ENCODE data around the gene PTPA.
"Not testable (repeated sequence)": the region's sequence is repeated elsewhere in the genome, so short reads cannot be mapped to it uniquely, and the experiment has no call there.

Gene PTPA

DNA sequence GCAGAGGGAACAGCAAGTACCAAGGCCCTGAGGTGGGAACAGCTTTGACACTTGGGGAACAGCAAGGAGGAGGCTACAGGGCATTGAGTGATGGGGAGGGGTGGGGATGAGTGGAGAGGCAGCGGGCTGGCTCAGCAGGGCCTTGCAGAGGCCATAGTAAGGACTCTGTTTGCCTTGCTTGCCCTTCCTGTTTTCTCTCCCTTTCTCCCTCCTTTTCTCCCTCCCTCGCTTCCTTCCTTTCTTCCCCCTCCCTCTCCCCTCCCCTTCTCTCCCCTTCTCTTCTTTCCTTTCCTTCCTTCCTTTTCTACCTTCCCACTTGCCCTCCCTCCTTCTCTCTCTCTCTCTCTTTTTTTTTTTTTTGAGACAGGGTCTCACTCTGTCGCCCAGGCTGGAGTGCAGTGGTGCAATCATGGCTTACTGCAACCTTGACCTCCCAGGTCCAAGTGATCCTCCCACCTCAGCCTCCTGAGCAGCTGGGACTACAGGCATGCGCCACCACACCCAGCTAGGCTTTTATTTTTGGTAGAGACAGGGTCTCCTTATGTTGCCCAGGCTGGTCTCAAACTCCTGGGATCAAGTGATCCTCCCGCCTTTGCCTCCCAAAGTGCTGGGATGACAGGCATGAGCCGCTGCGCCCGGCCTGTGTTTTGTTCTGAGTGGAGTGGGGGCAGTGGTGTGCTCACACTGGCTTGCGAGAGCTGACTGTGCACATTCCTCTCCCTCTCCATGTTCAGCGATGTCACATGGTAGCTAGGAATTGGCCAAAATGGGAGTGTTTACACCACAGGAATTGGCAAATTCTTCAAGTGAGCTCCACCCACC is 49.7 kb downstream of the PTPA start:
- DNase-seq (ENCODE audit: low read depth), result no peak

DNA sequence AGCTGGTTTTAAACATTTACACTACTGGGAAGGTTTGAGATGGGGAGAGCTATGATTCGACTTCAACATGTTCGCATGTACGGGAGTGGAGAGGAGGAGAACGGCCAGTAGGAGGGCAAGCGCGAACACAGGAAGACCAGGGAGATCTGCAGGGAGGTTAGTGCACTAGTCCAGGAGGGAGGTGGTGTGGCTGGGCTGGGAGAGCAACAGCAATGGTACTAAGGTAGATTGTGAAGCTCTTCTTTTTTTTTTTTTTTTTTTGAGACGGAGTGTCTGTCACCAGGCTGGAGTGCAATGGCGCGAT is 50.3 kb downstream of the PTPA start:
- no peak for DNase-seq (ENCODE audit: low read depth)

DNA sequence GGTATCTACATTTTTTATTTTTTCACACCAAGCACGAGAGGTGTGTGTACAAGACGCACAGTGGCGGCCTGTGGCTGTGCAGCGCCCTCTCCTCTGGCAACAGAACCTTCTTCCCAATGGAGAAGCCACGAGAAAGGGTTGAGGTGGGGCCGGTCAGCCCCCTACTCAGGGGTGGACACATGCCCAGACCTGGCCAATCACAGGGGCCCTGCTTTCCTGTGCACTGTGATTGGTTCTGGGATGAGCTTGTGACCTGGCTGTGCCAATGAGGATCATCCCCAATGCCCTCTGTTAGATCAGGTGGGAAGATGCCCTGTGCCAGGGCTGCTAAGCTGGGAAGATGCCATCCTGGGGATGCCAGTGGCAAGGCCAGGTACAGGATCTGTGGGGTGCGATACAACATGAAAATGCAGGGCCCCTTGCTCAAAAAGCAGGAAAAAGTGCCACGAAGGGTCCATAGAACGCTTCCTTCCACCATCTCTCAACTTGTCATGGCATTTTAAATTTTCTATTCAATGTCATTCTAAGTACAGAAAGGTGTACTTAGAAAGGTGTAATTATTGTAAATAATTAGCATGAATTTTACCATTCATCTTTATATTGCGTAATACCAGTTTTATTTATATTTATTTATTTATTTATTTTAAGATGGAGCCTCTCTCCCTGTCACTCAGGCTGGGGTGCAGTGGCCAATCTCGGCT is 51.4 kb downstream of the PTPA start:
- DNase-seq (ENCODE audit: low read depth), result no peak

DNA sequence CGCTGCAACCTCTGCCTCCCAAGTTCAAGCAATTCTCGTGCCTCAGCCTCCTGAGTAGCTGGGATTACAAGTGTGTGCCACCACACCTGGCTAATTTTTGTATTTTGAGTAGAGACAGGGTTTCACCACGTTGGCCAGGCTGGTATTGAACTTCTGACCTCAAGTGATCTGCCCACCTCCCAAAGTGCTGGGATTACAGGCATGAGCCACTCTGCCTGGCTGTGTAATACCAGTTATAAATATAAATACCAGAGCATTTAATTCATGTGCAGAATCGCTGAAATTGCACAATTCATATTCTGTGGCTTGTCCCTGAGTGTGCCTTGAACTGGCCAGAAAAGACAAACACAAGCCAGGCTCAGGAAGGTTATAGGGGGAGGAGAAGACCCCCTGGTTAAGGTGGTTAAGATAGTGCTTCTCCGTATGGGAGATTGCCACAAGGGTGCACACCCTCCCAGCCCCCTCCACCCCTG is 52.0 kb downstream of the PTPA start:
- not testable (repeated sequence) for DNase-seq (ENCODE audit: low read depth)

DNA sequence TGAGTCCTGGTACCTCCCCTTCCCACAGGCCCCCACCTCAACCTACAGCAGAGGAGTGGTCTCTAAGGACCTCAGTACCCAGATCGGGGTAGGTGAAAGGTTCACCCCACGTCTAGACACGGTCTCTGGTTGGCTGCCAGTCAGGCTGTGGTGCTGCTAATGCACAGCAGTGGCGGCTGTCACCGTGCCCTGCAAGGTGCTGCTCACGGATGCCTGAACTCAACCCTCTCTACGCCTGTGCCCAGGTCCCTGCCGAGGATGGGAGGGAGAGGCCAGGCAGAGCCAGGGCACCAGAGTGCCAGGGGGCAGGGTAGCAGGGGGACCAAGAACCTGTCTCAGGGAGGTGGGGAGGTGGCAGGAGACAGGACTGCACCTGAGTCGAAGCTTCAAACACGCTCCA is 52.5 kb downstream of the PTPA start:
- no peak for DNase-seq (ENCODE audit: low read depth)

DNA sequence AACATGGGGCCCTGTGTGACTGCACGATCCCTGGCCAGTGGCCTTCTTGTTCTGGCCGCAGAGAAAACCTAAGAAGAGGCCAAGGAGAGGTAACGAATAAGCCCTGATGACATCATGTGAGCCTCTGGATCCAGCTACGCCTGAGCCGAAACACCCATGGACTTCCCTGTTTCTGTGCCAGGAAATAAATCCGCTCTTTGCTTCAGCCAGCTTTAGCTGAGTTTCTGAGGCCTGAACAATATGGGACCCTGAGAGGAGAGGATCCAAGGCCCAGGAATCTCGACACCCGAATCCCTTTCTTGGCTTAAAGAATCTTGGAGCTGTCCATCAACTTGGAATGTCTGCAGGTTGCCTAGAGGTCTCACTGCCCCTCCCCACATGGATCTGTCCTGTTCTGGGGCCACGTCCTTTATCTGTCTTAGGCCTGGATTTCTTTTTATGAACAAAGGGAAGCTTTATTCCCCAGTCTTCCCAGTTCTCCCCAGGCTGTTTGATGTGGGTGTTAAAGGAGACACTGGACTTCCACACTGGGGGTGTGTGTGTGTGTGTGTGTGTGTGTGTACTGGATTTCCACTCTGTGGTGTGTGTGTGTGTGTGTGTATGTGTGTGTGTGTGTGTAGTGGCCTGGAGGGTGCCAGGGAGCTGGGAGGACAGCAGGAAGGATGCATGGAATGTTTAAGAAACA is 53.2 kb downstream of the PTPA start:
- DNase-seq (ENCODE audit: low read depth), result no peak

DNA sequence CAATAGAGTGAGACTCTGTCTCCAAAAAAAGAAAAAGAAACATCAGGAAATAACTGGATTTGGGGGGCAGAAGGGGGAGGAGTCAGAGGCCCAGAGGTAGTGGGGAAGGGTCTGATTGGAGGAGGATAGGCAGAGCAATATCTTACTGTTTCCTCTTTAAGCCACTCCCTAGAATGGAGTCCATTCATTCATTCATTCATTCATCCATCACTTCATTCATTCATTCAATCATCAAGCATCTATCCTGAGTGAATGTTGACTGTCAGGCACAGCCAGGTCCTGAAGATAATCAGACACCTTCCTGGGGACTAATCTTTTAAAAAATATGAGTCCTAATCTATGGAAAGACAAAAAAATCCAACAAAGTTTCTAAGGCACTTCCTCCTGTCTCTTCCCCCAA is 54.0 kb downstream of the PTPA start:
- DNase-seq (ENCODE audit: low read depth), result no peak

DNA sequence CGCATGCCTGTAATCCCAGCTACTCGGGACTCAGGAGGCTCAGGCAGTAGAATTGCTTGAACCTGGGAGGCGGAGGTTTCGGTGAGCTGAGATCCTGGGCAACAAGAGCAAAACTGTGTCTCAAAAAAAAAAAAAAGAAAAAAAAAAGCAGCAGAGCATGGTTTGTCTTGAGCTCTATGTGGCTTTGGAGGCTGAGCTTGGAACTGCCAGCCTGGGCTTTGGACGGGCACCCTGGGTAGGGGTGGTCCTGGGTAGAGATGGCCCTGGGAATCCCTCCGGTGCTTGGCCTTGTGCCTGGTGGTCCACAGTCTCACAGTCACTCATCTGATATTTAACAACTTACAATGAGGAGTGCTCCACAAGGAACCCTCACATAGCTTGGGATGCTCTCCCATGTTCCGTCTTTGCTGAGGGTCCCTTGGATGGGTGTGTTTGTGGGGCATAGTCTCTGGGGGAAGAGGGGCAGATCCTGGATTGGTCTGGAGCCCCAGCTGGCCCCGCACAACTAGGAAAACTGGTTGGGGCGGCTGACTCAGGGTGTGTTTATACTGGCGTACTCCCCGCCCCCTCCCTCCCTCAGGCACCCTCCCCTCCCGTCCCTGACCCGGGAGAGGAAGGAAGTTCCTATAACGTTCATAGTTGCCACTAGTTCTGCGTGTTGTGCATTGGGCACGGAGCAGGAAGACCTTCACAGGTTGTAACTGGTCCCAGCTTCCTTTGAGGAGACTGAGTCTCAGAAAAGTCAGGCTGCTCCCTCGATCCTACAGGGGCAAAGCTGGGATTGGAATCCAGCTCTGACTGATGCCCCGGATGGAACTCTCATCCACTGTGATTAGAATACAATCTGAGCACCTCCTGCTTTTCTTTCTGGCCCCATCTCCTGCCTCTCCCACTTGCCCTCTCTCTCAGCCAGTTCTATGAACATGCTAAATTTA is 55.7 kb downstream of the PTPA start:
- DNase-seq (ENCODE audit: low read depth), result no peak

DNA sequence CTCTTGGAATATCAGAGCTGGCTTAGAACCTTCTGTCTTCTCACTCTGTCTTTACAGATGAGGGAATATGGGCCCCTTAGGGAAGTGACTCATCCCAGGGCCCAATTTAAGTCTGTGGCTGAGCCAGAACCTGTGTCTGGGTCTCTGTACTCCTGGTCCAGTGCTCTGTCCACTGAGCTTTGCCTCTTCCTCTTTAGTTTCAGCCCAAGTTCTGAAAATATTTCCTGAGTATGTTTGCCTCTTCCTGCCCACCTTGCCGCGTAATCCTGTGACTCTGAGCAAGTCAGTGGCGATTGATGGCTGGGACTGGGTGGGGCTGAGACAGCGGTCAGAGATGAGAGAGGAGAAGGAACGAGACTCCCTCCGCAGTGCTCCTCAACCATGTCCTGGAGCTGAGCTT is 59.0 kb downstream of the PTPA start:
- DNase-seq (ENCODE audit: low read depth), result no peak

DNA sequence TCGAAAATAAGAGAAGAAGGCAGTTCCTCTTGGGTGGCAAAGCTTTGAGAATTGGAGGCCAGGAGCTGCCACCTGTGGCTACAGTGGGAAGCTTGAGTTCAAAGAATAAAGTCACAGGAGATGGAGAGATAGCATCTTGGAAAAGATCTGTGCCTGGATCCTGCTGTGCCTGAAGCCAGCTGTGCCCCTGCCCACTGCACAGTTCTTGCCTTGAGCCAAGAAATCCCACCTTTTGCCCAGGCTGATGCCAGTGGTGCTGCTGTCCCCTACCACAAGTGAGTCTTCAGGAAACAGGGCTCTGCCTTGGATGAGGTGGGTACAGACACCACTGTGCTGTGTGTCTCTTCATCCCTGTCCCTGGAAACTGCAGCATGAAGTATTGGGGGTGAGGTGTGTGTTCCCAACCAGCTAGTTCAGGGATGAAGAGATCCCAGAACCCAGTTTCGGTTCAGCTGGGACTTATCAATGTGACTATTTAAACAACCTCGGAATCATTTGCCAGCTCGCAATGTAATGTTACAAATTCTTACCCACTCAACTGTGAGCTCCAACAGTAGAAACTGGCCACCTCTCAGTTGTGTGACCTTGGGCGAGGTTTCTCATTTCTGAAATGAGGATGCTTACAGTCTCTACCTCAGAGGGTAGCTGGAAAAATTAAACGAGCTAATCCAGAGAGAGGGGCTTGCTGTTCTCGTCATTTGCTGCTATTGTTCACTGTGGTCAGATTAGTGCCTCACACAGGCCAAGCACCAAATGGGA is 61.0 kb downstream of the PTPA start:
- no peak for DNase-seq (ENCODE audit: low read depth)

DNA sequence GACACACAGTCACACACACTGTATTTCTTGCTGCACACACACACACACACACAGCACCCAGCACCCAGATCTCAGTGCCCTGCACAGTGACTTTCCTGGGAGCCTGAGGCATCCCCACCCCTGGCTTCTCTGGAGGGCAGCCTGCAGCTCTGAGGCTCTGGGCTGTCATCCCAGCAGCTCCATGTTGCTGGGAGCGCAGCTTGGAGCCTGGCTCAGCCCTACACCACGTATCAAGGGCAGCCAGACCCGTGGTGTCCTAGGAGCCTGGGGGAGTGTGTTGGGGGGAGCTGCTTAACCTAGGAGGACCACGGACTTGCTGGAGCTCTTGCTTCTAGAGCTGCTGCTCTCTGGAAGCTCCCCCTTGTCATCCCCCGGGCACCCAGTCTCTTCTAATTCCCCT is 61.6 kb downstream of the PTPA start:
- no peak for DNase-seq (ENCODE audit: low read depth)

DNA sequence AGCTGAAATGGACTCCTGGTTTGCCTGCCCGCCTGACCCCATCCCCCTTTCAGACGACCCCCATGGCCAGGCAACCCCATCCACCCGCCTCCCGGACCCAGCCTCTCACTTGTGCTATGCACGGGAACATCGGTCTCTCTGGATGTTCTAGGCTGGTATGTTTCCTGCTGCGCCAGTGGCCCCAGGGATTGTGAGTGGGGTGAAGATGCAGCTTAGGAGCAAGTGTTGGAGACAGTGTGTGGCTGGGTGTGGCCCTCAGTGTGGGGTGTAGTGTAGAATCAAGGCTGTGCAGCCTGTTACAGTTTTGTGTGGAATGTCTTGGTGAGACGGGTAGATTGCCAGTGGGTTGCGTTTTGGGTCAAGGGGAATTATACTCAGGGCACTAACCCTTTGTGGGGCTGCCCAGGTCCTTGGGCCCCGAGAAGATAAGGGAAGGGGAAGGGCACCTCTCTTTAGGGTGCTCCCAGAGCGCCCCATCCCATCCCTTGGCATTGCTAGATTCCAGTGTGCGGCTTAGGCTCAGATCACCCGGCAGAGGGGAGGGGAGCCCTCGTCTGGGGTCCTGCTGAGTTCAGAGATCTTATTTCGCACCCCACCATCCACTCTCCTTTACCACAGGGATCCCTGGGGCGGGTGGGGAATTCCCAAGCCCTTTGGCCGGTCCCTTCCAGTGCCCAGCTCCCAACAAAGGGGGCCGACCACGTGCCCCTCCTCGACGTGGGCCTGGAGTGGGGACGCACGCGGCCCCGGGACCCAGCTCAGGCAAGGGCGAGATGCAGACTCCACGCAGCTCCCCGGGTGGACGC is 62.3 kb downstream of the PTPA start:
- DNase-seq (ENCODE audit: low read depth), result no peak

DNA sequence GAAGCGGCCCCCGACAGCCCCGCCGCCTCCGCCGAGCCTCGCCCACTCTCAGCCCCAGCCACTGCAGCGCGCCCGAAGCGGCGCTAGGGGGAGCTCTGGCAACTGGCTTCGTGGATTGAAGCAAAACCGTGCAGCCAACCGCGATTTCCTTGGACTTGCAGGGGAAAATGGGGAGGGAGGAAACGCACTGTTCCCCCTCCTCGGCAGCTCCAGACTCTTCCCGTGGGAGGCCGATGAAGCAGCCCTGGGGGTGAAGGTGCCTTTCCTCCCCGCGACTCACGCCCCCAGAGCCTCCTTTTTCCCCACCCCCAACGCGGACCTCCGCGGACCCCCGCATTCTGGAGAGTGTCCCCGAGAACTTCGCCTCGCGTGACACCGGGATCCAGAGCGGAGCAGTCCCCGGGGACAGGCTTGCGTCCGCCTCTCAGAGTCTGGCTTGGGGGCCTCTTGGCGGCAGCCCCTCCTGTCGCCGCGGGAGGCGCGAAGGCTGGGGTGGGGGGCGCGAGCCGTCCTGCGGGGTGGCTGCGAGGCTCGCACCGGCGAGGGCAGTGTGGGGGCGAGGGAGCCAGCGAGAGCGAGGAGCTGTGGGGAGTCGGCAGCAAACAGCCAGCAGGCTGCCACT is 63.0 kb downstream of the PTPA start:
- peak; percentile 64 for DNase-seq (ENCODE audit: low read depth)

DNA sequence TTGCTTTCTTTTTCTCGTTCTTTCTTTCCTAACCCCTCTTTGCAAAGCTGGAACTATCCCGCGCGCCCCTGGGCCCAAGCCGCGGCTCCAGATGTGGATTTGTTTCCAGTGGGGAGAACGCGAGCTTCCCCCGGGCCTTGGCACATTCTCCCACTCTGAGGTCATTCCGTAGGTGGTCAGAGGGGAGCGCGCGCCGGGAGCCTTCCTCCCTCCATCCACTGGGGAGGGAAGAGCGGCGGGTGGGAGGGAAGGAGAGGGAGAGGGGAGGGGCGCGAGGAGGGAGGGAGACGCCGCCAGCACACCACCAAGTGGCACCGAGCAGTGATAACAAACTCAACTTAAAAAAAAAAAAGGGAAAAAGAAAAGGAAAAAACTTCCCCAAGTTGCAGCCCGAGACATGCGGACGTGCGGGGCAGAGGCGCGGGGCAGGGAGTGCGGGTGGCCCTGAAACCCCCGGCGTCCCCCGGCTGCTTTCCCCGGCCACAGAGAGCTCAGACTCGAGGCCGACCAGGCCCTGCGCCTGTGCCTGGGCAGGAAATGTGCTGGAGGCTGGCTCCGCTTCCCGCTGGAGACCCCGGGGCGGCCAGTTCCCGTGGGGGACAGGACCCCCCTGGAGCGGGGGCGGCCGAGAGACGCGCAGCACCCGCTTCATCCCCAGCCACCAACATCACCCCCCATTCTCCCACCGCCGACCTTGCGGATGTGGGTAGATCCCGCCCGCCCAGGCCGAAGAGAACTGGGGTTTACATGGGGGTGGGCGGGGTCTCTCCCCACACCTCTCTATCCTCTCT is 63.7 kb downstream of the PTPA start:
- DNase-seq (ENCODE audit: low read depth), result no peak

DNA sequence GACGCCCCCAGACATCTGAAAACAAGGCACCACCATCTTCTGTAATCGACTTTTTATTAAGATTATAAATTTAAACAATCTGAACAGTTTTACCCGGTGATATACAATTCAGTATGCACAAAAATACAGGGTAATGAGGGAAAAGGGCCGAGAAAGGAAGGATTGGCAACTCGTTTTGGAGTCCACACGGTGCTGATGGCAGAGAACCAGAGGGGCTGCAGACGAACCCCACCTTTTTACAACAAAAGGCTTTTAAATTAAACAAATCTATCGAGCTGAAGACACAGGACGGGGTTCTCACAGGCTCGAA is 64.3 kb downstream of the PTPA start:
- DNase-seq (ENCODE audit: low read depth), result no peak

DNA sequence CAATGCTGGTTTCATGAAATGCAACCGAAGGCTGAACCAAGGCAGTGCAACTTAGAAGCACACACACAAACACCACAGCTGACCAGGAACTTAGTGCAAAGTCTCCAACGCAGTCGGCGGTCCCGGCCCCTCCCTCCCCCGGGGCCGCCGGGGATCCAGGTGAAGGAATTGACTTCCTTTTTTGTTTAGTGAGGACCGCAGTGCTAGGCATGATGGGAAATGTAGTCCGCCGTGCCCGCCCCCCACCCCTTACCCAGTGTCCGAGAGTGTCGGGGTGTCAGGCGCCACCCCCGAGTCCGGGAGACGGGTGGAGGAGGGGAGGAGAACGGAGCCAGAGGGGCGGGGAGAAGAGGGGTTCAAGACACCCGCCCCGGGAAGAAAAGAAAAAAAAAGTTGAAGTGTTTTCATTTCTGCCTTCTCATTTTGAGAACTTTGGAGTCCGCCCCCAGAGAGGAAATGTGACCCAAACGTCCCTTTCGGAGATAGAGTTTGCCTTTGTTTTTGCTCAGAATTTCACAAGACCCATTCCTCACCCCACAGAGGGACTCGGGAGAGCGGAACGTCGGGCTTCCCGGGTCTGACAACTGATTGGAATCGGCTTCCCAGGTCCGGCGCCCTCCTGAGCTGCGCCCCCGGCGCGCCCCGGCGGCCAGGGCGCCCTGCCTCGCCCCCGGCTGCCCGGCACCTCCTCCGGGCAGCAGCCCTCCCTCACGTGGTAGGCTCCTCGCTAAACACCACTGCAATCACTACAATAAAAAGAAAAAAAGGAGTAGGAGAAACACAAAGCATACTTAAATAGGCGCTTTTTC is 64.8 kb downstream of the PTPA start:
- DNase-seq (ENCODE audit: low read depth), result peak; percentile 26

DNA sequence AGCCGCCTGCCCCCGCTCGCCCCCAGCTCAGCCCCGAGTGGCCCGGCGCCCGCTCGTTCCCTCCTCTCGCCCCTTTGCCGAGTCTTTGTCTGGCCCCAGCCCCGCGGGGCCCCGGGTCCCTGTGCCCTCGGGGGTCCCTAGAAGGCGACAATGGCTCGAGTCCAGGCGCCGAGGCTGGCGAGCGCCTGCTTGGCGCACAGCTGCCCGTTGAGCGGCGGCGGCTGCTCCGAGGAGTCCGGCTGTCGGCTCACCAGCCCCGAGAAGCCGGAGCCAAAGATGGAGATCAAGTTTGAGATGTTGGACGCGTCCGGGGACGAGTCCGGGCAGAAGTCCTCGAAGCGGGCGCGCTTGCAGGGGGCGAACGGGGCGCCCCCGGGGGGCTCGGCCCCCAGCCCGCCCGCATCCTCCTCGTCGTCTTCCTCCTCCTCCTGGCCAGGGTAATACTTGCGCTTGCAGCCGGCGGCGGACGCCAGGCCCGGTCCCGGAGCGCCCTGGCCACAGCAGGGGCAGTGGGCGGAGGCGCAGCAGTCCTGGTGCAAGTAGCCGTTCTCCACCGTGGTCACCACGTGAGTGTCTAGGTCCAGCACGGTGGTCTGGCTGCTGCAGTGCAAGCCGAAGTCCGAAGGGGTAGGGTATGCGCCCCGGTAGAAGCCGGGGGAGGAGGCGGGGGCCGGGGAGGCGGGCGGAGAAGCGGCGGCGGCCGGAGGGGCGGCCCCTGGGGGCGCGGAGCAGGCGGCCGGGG is 65.7 kb downstream of the PTPA start:
- no peak for DNase-seq (ENCODE audit: low read depth)

DNA sequence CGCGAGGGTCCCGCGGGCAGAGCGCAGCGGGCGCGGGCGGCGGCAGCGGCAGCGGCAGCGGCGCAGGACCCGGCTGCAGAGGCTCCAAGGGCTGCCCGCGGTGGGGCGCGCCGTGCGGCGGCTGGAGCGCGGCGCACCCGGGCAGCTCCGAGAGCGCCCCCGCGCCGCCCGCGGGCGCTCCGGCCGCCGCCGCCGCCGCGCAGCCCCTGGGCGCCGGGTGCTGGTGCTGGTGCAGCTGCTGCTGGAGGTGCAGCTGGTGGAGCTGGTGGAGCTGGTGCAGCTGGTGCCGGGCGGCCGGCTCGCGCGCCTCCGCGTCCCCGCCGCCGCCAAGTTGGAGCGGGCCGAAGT is 66.2 kb downstream of the PTPA start:
- DNase-seq (ENCODE audit: low read depth), result no peak
